ENCODE results near the gene DCC. TPM values are rescaled to one million over a fixed set of nuclear protein-coding genes. Genes with fewer than 3 reads are reported as not detected.
A peak's percentile ranks its signal among the peaks of the same experiment; 100 is the strongest.
"Not testable (repeated sequence)": the region's sequence is repeated elsewhere in the genome, so short reads cannot be mapped to it uniquely, and the experiment has no call there.

Gene DCC
- total RNA-seq, 1 experiment from 2014 or later, result not detected

DNA sequence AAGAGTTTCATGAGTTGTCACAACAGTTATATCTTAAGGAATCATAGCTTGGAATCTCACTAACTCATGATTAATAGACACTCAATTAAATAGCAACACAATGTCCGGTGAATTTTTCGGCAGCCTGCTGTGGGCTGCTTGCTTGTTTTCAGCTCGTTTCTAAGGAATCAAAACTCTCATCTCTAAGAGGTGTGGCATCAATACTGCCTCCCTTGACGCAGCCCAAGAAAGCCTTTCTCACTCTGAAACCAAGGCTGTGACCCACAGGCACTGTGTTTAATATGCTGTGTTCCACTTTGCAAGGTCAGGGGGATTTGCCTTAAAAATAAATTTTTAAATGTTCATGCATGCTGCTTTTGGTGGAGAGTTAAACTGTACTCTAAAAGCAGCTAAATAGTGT is 5.4 kb downstream of the DCC start:
- DNase-seq (ENCODE audit: low read depth), result no peak

DNA sequence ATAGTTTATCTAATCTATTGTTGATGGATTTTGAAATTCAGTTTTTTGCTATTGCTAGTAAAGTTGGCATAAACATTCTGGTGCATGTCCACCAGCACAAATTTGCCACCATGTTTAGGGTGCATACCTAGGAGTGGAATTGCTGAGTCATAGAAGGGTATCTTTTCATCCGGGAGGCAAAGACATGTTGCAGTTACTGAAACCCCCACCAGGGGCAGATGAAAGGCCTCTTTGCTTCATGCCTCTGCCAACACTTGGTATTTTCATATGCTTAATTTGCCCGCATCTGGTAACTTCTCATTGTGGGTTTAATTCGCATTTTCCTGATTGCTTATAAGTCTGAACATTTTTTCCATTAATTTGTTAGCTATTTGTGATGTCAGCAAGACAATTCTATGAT is 8.2 kb downstream of the DCC start:
- DNase-seq (ENCODE audit: low read depth), result peak; percentile 9

DNA sequence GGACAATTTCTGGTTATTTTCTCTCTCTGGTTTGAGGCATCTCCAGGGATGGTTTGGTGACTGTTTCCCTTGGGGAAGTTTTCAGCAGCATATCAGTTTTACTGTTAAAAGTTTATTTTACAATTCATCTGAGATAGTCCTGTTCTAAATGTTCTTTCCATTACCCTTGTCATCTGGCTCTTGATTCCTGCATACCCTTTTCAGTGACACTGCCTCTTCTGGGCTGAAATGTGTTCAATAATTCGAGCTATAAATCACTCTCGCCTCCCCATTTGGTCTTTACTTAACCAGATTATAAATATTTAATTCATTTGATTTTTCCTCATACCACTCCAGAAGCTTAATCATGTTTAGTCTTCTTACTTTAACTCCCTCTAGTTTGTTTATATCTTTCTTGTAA is 9.5 kb downstream of the DCC start:
- no peak for DNase-seq (ENCODE audit: low read depth)

DNA sequence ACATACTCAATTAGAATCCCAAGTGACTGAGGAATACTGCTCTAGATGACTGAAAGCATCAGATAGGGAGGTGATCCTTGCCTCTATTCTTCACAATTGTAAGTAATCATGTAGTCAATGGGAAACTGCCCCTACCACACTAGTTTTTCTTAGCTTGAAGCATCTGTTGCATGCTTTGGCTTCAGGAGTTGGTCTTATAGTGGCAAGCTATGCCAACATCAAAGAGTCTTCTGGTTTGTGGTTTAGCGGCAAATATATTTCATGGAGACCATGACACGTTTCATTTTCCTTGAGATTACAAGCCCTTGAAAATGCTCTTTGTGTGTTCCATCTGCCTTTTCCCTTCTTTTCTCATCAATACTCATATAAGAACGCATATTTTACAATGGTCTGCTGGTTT is 12.9 kb downstream of the DCC start:
- DNase-seq (ENCODE audit: low read depth), result no peak

DNA sequence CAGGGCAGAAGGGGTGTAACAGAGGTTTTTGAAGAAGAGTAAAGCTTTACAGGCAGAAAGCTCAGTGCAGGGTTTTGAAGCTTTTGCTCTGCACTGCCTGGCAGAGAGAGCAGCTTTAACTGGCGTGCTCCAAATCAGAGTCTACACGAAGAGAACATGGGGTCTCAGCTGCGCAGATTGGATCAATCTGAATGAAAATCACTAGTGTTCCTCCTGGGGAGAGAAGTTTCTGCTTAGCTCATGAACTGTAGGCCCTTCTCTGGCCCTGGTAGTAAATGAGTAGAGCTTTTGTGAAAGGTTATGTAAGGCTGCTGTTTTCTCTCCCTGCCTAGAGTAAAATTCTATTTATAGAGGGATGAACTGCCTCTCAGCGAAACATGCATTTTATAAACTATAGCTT is 13.6 kb downstream of the DCC start:
- DNase-seq (ENCODE audit: low read depth), result no peak

DNA sequence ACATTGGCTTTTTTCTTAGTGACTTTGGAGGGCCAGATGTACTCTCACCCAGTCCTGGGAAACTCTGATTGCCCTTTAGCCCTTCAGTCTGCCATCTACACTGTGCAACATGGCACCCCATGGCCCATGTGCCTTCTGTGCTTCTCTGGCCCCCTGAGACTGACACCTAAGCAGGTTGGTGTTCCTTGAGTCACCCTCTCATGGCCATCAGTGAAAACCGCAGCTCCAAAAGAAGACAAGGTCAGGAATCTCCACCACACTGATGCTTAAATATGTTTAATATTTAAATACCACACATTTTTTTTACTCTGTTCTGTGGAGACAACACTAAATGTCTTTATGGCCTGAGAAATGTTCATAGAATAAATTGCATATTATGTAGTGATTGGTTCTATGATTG is 23.9 kb downstream of the DCC start:
- no peak for DNase-seq (ENCODE audit: low read depth)

DNA sequence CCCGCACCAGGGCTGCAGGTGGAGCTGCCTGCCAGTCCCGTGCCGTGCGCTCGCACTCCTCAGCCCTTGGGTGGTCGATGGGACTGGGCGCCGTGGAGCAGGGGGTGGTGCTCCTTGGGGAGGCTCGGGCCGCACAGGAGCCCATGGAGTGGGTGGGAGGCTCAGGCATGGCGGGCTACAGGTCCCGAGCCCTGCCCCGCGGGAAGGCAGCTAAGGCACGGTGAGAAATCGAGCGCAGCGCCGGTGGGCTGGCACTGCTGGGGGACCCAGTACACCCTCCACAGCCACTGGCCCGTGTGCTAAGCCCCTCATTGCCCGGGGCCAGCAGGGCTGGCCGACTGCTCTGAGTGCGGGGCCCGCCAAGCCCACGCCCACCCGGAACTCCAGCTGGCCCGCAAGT is 26.9 kb downstream of the DCC start:
- DNase-seq (ENCODE audit: low read depth), result not testable (repeated sequence)

DNA sequence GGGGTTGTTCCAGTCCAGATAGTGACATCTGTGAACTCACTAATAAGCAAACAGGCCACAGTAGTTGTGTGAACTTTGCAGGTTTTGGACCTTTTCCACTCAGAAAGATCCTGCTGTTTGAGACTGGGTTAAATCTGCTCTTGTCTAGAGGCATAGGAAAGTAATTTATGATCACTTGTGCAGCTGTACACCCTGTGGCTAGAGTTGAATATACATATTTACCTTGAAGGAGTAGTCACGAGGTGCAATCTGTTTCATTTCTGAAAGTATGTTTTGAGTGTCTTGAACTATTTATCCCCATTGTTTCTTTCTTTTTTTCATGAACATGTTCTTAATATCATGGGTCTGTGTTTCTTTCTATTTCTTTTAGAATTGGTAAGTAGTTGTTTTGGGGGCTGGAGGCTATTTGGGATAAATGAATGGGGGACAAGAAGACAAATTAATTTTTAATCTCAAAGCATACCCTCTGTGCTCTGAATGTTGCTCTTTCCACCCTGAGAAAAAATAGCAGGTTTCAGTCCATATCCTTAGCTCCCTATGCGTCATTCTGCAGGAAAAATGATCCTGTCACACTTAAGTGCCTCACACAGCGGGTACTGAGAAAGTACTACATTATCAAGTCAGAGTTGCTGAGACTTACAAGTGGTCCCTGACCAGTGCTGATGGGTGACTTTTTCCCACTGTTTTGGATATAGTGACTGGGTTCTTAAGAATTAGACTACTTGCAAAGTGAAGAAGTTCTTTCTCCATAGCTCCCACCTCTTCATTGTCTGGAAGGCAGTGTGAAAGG is 28.2 kb downstream of the DCC start:
- DNase-seq (ENCODE audit: low read depth), result no peak

DNA sequence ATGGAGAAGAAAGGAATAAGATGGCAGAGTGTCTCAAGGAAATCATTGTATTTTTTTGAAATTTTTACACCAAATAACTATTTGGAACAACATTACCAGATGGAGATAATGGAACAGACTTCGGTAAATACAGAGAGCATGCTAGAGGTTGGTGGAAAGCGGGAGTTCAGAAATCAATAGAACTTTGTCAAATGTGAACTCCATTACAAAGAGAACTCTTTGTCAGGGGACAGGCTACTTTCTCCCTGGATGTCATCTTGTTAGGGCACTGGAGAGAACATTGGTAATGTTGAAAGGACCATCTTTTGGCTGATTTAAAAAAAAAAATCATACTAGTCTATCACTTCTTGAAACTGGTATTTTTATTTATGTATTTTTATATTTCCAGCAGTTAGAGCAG is 30.8 kb downstream of the DCC start:
- DNase-seq (ENCODE audit: low read depth), result no peak

DNA sequence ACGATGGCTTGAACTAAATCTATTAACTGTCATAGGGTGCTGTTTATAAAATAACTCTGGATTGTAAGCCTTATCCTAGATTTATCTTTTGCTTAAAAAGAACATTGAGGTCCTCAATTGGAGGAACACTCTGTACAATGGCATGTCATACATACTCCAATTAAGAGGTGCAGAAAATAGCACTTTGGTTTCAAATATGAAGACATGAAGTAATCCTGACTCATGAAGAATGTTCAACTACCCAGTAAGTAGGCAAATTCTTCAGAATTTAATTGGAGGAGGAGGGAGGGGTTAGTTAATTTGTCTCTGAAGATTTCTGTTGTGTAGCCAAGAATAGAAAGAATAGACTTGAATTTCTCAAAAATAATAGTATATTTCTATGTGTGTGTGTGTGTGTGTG is 36.1 kb downstream of the DCC start:
- DNase-seq (ENCODE audit: low read depth), result no peak

DNA sequence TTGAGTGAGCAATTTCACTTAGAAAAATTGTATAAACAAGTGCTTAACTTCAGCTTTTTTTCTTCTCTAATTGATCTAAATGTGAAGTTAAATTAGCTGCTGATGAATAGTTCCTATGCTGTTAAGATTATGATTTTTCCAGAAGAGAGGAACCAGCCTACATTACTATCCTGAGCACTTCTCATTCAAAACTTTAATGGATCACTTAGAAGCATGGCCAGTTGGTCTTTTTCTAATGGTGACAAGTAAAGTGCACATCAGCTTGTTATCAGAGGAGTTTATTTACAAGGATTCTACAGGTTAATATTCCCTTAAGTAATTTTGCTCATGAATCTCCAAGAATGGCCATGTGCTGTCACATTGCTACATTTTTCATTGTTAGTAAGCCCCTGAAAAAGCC is 37.1 kb downstream of the DCC start:
- no peak for DNase-seq (ENCODE audit: low read depth)

DNA sequence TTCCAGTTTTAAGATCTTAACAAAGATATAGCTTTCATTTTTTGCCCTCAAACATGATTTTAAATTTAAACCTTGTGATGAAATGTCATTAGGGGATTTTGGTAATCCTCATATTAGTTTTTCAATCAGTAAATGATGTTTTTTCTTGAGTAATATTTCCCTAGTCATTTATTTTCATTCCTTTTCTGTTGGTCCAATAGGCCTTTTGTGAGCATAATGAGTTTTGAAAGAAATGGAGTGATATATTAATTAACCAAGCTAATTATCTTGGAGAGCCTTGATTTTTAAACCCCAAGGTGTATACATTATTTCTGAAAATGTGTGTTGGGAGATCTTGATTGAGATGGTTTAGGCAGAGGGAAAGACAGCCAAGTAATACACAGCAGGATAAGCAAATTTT is 46.3 kb downstream of the DCC start:
- DNase-seq (ENCODE audit: low read depth), result no peak

DNA sequence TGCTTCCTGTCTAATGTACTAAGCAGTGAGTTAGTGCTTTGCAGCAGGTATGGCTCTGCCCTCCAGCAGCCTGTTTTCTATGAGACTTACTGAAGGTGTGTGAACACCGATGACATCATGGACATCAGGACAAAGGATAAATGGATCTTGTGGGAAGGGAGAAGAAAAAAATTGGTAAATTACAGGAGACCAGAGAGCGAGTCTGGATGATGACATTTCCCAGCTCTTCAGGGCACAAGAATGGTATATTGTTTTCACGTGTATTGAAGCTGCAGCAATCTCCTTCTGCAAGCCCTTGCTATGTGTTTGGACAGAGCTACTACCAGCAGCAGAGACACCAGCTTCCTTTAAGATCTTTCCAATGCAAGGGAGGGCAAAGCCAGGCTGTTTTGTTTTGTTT is 47.2 kb downstream of the DCC start:
- no peak for DNase-seq (ENCODE audit: low read depth)

DNA sequence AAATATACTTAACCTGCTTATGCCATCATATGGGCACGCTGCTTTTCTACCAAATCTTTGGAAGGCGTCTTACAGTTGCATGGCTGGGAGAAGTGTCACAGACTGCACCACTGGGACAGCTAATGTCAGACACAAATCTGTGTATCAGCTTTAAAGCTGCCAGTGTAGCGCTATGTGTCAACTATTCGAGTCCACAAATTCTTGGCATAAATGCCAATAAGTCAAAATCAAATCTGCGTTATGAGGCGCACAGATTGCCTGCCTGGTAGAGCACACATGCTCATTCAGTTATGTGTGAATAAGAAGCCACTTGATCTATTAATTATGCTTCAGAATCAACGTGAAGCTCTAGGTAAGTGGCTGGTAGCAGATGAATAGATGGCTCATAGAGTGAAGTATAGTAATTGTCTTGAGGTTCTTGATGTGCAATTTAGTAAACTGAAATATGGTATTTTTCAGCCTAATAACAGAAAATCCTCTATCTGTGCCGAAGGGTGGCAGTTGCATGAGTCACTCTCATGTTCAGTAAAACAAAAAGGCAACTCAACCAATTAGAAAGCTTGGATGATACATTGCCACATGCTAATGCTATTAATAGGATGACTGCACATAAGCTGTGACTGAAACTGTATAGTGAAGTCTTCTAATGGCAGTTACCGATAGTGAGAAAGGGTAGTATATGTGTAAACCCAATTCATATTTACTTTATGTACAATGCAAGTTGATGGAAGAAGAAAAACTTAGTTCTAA is 52.0 kb downstream of the DCC start:
- no peak for DNase-seq (ENCODE audit: low read depth)

DNA sequence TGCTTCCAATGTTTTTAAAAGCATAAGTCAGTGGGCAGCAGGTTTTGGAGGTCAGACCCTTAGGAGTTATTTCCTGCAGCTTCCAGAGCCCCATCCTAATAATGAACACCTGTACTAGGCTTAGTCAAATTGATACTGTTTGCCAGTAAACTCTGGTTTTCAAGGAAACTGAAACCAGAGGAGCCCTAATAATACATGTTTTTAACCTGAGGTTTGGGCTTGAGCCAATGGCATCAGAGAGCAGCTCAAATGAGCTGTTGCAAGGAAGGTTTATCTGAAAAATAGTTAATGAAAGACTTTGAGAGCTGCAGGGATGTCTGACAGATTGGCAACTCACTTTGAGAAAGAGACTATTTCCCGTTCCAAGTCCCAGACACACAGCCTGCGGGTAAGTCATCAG is 54.6 kb downstream of the DCC start:
- no peak for DNase-seq (ENCODE audit: low read depth)

DNA sequence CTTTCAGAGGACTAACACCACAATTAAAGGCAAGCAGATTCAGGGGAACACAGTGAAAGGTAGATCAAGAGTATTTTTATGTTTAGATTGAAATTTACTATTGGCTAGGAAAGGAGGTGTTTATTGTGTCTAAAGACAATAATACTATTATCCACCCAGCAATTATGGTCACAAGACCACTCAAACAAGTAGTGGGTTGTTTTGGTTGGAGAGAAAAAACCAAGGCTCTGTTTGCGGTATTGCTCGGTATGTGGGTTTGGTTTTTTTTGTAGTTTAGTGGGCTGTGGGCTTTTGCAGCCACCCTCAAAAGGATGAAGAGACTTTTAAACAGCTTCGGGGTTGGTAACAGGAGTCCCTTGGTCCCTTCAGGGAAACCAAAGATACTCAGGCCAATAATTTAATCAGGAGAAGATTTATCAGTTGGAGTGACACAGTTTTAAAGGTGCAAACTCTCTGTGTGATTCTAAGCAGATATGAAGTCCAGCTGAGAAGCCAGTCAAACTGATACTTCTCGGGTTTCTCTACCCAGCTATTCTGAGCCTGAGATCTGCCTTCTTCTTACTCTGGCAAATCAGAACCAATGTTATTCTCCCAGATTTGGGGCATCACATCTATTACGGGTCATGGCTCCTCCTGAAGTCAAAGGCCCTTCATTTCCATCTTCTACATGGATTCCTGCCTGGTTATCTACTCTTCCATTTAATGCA is 55.3 kb downstream of the DCC start:
- no peak for DNase-seq (ENCODE audit: low read depth)

DNA sequence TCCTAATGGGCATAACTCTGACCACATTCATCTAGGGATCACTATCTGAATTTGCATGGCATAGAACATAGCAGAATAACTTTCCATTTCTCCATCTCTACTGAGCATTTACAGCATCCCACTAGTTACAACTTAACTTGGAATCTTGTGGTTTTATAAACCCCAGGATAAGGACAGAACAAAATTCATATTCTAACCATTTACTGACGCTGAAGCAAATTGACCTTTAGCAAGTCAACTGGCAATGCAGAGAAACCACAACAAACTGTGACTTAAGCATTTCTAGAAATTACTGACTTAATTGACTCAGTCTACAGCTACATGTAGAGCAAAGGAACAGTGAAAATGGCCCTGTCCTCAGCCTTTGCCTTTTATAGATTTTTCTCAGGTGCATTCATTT is 61.2 kb downstream of the DCC start:
- no peak for DNase-seq (ENCODE audit: low read depth)

DNA sequence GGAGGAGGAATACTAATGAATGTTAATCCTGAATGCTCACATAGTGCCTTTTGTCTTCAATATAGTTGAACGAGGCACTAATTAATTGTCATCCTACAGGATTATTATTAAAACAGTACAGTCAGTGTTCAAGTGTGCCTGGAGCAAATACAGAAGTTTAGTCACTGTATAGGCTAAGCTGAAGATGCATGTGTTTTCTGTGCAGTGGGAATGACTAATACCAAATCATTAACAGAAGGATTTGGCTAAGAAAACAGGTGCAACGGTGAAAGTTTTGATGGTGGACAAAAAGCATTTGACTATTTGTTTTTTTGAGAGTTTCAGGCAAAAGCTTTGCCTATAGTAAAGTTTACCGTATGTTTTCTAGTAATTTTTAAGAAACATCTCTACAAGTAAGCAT is 62.8 kb downstream of the DCC start:
- DNase-seq (ENCODE audit: low read depth), result no peak

DNA sequence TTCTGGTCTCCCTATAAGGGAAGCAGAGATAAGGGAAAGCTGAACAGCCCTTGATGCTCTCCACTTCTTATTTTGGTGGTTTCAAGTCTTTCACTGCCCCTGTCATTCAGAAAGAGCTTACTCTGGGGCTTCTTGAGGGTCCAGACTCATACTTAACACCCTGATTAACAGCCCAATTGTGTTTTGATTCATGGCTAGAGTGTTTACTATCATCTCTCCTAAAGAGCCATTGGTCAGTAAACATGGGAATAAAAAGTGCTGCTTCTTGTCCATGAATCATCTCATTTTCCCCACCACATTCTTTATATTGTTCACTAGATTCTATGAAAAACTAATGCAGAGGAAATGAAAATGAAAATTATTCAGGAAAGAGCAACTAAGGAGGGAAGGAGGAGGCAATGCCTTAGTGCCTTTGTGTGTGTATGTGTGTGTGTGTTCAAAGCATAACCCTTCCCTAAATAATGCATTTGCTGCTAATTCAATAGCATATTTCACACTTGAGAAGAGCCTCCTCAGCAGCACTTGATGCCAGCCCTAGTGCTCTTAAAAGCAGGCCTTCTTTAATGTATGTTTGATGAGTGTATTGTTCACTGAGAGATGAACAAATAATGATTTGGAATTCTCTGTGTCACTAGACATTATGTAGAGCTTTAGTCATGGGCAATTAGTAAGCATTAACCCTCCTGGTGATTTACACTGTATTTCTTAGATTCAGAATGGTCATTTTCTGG is 63.5 kb downstream of the DCC start:
- DNase-seq (ENCODE audit: low read depth), result no peak

DNA sequence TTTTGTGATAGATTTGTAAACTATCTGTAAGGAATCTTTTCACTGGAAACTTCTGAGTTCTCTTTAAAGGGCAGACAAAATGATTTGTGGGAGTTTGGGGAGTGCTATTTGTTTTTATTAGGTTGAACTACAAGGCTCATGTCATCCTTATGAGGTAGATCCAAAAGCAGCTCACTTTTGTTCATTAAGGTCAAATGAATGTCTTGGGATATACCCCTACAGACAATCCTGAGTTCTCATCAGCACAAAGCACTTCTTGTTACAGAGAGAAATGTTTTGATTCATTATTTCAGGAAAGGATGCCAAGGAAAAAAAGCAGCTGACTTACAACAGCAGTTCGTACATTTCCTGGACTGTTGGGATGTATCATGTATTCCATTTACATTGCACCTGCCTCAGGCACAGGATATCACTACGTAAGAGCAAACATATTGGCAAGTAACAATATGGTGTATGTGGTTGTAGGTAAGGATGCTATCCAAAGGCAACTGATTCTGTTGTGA is 68.9 kb downstream of the DCC start:
- DNase-seq (ENCODE audit: low read depth), result no peak

DNA sequence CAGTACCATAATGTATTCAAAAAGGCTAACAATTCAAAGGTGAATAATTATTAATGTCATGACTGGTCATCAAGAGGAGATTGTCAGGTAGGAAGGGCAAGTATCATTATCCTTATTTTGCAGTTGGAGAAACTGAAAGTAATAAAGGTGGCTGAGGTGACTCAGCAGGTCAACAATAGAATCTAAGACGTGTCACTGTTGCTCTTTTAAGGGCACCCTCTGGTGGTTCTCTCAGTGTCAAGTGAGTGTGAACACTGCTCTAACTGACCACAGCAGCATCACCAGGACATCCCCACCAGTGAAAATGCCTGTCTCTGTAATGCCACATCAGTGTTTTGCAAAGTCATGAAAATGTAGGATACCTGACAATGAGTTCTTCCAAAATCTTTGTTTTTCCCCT is 69.7 kb downstream of the DCC start:
- peak; percentile 7 for DNase-seq (ENCODE audit: low read depth)

DNA sequence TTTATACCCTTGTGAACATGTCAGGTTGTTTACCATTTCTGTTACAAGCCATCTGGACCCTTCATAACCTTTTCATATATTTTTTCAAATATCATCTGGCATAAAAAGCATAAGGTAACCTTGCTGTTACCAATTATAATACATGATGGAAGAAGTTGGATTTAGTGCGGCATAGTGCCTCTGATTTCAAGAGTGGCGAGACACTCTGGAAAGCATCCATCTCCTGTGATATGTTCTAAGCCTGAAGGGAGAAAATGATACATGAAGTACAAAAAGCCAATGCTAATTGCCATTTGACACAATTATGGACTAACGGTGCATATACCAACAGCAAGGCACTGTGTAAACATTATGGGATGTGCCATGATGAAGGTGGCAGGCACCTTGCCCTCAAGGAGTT is 75.1 kb downstream of the DCC start:
- no peak for DNase-seq (ENCODE audit: low read depth)
